Skeletal muscle tissue (tissue), 4 donors: ENCODE results near the gene MLANA. TPM values are rescaled to one million over a fixed set of nuclear protein-coding genes. Genes with fewer than 3 reads are reported as not detected.
"Not testable (repeated sequence)": the region's sequence is repeated elsewhere in the genome, so short reads cannot be mapped to it uniquely, and the experiment has no call there.

Source experiments
- H3K27ac ChIP-seq: one replicate; pipeline ENCODE4 v1.7.0; 2013; ENCODE audit warnings: mild to moderate bottlenecking, low read depth, low read length, inconsistent platforms
- H3K27me3 ChIP-seq, 3 donors: one replicate each; pipeline ENCODE4 v1.7.0; 2013; ENCODE audit warnings: low read length in 3 of 3; ENCODE audit not compliant: control insufficient read depth in 3 of 3, insufficient read depth in 3 of 3
- H3K36me3 ChIP-seq, 3 donors: one replicate each; pipeline ENCODE4 v1.7.0; 2013; ENCODE audit warnings: low read length in 3 of 3; ENCODE audit not compliant: control insufficient read depth in 3 of 3, insufficient read depth in 3 of 3
- H3K4me1 ChIP-seq, 3 donors: one replicate each; pipeline ENCODE4 v1.7.0; 2013; ENCODE audit warnings: low read length in 3 of 3, mild to moderate bottlenecking in 3 of 3; ENCODE audit not compliant: control insufficient read depth in 3 of 3, insufficient read depth in 3 of 3
- H3K4me3 ChIP-seq, 3 donors: one replicate each; pipeline ENCODE4 v1.7.0; 2013; ENCODE audit warnings: low read length in 3 of 3
- H3K9ac ChIP-seq, 3 donors: one replicate each; pipeline ENCODE4 v1.7.0; 2013; ENCODE audit warnings: low read length in 3 of 3, mild to moderate bottlenecking in 3 of 3, moderate library complexity in 2 of 3, low read depth in 1 of 3
- H3K9me3 ChIP-seq, 3 donors: one replicate each; pipeline ENCODE4 v1.7.0; 2013; ENCODE audit warnings: low read length in 3 of 3; ENCODE audit not compliant: control insufficient read depth in 3 of 3
- total RNA-seq: library from RNA; depleted of rRNA; stranded (reverse); fragments of >200 nt; gene quantifications from one replicate; pipeline ENCODE4 v1.2.3, GENCODE V29; 2014
- donor health status: Osteomylitis.

MLANA gene
- total RNA-seq, 1 donor from 2014 or later: not detected

GRCh38 chr9:5879419-5880181 is 11.1 kb upstream of the MLANA start:
- H3K36me3 ChIP-seq: peaks cover 4 to 6% (median 6%) of the 10 kb centered on the region in 3 donors
- H3K9ac ChIP-seq: no peak overlapping the region
- H3K27me3 ChIP-seq: no peaks in the 10 kb centered on the region
- no peaks in the 10 kb centered on the region for H3K9me3 ChIP-seq
- H3K4me1 ChIP-seq: no peaks in the 10 kb centered on the region
- H3K4me3 ChIP-seq: no peak overlapping the region
- H3K27ac ChIP-seq: no peak overlapping the region

GRCh38 chr9:5882244-5883012 is 8.3 kb upstream of the MLANA start:
- H3K27ac ChIP-seq, H3K27me3 ChIP-seq, H3K9me3 ChIP-seq, H3K36me3 ChIP-seq, H3K9ac ChIP-seq, H3K4me3 ChIP-seq, H3K4me1 ChIP-seq: not testable (repeated sequence)

- Histone ChIP-seq H3K27me3 (no peaks in the 10 kb centered on the region), H3K9me3 (no peaks in the 10 kb centered on the region), H3K36me3 (no peaks in the 10 kb centered on the region), H3K27ac (no peak overlapping the region), H3K4me3 (no peak overlapping the region), H3K9ac (peak overlapping the region in 1 of 3 donors; percentile 3), H3K4me1 (no peaks in the 10 kb centered on the region)
Measured at GRCh38 chr9:5884191-5884590, 6.5 kb upstream of the MLANA start.

- Histone ChIP-seq H3K36me3 (no peaks in the 10 kb centered on the region), H3K4me3 (no peak overlapping the region), H3K27ac (no peak overlapping the region), H3K4me1 (no peaks in the 10 kb centered on the region), H3K27me3 (no peaks in the 10 kb centered on the region), H3K9me3 (no peaks in the 10 kb centered on the region), H3K9ac (peak overlapping the region in 1 of 3 donors; percentile 36)
Measured at GRCh38 chr9:5886114-5886939, 4.4 kb upstream of the MLANA start.

- H3K4me1 ChIP-seq: peaks cover 3 to 8% (median 6%) of the 10 kb centered on the region in 3 donors
- H3K36me3 ChIP-seq: peaks cover 0 to 4% (median 0%) of the 10 kb centered on the region in 3 donors
- no peaks in the 10 kb centered on the region for H3K27me3 ChIP-seq
- no peak overlapping the region for H3K9ac ChIP-seq
- H3K9me3 ChIP-seq: no peaks in the 10 kb centered on the region
- no peak overlapping the region for H3K4me3 ChIP-seq
- no peak overlapping the region for H3K27ac ChIP-seq
Measured at GRCh38 chr9:5892456-5893133, 1.9 kb downstream of the MLANA start.

- peaks cover 0 to 4% (median 0%) of the 10 kb centered on the region in 3 donors for H3K36me3 ChIP-seq
- H3K9ac ChIP-seq: no peak overlapping the region
- no peaks in the 10 kb centered on the region for H3K27me3 ChIP-seq
- no peaks in the 10 kb centered on the region for H3K9me3 ChIP-seq
- no peak overlapping the region for H3K4me3 ChIP-seq
- H3K27ac ChIP-seq: no peak overlapping the region
- H3K4me1 ChIP-seq: peaks cover 3 to 8% (median 6%) of the 10 kb centered on the region in 3 donors
Measured at GRCh38 chr9:5893134-5893505, 2.4 kb downstream of the MLANA start.

- H3K9me3 ChIP-seq: no peaks in the 10 kb centered on the region
- H3K27me3 ChIP-seq: no peaks in the 10 kb centered on the region
- no peak overlapping the region for H3K27ac ChIP-seq
- no peak overlapping the region for H3K9ac ChIP-seq
- H3K4me3 ChIP-seq: no peak overlapping the region
- peaks cover 3 to 8% (median 6%) of the 10 kb centered on the region in 3 donors for H3K4me1 ChIP-seq
- H3K36me3 ChIP-seq: peaks cover 0 to 4% (median 0%) of the 10 kb centered on the region in 3 donors
Measured at GRCh38 chr9:5893591-5894236, 3.0 kb downstream of the MLANA start.

- Histone ChIP-seq H3K9ac (no peak overlapping the region), H3K27ac (no peak overlapping the region), H3K36me3 (peaks cover 0 to 5% (median 0%) of the 10 kb centered on the region in 3 donors), H3K4me1 (peaks cover 3 to 8% (median 6%) of the 10 kb centered on the region in 3 donors), H3K4me3 (no peak overlapping the region), H3K9me3 (no peaks in the 10 kb centered on the region), H3K27me3 (no peaks in the 10 kb centered on the region)
Measured at GRCh38 chr9:5894237-5894959, 3.7 kb downstream of the MLANA start.
